ENCODE data around the gene HTR3E.
"Not testable (repeated sequence)": the region's sequence is repeated elsewhere in the genome, so short reads cannot be mapped to it uniquely, and the experiment has no call there.

Gene HTR3E

DNA sequence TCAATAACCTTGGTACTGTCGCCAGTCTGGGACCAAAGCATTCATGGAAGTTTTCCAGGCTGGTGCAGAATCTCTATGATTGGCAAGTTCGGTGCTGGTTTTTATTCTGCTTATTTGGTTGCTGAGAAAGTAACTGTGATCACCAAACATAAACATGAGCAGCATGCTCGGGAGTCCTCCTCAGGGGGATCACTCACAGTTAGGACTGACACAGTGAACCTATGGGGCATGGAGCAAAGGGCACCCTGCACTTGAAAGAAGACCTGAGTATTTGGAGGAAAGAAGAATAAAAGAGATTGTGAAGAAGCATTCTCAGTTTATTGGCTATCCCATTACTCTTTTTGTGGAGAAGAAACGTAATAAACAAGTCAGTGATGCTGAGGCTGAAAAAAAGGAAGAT lies 19.2 kb downstream of the HTR3E start:
- no peak for DNase-seq

DNA sequence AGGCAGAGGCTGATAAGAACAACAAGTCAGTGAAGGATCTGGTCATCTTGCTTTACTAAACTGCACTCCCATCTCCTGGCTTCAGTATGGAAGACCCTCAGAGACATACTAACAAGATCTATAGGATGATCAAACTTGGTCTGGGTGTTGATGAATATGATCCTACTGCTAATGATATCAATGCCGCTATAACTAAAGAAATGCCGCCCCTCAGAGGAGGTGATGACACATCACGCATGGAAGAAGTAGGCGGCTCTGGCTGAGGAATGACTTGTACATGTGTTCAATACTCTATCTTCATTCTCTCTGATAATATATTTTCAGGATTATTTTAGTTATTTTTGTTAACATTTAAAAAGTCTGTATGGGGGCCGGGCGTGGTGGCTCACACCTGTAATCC lies 20.8 kb downstream of the HTR3E start:
- peak; percentile 62 for DNase-seq

DNA sequence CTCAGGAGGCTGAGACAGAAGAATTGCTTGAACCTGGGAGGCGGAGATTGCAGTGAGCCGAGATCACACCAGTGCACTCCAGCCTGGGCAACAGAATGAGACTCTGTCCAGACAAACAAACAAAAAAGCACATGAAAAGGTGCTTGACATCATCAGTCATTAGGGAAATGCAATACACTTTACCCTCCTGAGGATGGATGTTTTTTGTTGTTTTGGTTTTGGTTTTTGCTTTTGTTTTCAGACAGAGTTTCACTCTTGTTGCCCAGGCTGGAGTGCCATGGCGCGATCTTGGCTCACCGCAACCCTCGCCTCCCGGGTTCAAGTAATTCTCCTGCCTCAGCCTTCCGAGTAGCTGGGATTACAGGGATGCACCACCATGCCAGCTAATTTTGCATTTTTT lies 24.2 kb downstream of the HTR3E start:
- not testable (repeated sequence) for DNase-seq

DNA sequence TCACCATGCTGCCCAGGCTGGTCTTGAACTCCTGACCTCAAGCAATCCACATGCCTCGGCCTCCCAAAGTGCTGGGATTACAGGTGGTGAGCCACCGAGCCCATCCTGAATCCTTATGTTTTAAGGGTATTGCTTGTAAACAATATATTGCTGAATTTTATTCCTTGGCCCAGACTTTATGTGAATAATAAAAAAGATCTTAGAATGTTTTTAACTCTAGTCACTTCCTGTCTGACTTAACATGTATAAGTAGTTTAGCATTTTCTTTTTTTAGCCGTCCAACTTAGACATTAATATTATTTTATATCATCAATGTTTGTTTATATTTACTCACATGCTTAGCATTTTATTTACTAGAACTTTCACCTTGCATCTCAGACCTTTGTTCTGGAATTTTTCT lies 29.1 kb downstream of the HTR3E start:
- no peak for DNase-seq

DNA sequence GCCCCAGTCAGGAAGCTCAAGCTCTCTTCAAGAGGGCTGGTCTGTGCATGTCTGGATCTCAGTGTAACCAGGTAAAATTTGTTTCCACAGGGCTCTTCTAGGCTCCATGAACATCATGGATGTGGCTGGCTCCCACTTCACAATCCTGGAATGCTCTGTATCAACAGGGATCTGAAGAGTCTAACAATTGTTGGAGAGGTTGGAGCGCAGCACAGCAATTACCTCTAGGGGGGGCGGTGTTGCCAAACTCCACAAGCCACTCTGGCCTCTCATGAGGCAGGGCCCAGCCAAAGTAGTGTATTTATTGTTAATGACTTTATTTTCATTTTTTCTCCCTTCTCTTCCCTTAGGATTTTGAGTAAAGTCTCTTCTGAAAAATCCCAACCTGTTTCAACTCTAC lies 32.1 kb downstream of the HTR3E start:
- peak; percentile 68 for DNase-seq

DNA sequence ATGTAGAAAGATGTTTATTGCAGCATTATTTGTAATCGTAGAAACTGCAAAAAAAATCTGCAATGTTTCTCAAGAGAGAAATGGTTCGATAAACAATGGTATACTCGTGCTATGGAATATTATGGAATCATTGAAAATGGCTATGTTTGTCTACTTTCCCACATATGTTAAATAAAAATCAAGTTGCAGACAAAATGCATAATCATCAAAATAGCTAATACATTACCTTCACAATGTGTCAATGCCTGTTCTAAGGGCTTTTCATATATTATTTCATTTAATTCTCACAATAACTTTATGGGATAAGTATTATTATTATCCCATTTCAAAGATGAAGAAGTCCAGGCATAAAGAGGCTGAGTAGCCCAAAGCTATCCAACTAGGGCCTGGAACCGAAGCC lies 36.1 kb downstream of the HTR3E start:
- no peak for DNase-seq

DNA sequence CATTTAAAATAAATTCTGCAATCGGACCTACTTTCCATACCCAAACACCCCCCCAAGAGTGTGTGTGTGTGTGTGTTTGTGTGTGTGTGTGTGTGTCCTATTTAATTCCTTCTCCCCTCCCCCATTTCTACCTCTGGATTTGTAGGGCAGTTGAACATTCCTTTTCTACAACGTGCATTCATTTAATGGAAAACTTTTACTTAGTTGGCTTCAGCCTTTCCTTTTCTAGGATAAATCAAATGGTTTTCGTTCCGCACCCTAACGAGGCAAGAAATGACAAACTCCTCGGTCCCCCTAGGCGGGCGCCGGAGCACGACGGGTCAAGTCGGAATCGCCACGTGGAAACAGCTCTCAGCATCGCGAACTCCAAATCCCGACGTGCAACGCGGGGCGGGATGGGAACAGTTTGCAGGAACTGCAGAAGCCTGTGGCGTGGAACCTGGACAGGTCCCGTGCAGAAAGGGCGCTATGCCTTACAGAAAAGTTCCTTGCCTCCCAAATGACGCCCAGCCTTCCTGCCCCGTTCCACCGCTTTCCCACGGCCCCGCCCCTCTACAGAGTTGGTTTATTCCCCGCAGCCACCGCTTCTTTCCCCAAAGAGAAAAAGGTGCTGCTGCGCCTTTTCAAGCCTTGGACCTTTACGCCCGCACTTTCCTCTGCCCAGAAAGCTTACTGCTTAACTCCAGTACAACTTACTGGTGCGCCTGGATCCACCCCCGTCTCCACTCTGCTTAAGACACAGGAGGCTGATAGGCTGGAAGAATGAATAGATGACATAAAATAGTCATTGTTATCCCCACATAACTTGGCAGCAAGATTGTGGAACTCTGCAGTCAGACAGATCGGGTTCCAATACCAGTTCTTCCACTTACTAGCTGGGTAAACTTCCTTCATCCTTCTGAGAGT lies 37.2 kb downstream of the HTR3E start:
- DNase-seq = peak; percentile 92

DNA sequence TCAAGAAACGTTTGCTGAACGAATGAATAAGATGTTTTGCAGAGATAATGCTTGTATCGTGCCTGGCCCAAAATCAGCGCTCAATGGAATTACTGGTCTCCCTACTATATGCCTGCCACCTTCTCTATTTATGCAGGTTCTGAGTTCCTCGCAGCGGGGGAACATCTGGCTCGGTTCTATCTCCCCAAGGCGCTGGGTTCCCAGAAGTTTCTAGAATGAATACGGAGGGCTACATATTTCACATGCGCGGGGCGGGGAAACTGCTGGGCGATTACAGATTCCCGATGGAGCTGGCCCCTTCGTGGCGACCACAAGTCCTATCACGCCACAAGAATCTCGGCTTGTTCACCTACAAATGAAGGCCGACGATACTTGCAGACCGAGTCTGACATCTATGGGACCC lies 37.9 kb downstream of the HTR3E start:
- DNase-seq = no peak

DNA sequence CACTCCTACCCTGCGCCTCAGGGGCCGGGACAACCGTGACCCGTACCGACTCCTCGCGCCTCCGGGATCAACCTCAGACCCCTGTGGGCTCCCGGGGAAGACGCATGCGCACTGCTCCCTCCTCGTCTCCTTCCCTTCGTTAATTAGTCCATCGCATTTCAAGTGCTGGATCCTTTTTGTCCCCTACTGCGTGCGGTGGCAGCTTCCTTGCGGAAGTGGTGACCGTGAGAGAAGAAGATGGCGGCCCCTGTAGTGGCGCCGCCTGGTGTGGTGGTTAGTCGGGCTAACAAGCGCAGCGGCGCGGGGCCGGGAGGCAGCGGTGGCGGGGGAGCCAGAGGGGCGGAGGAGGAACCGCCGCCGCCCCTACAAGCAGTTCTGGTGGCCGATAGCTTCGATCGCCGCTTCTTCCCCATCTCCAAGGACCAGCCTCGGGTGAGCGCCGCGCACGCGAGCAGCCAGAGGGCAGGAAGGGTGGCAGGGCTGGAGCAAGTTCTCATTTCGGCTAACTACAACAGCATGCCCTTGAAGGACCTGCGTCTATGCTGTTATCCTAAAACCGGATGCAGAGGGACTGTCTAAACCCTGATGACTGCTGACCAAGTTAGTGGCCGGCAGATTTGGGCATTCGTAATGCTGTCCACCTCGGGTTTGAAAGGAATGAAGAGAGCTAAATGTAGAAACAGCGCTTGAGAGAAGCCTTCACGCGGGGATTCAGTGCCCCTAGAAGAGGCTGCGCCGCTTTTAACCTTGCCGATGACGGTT lies 38.5 kb downstream of the HTR3E start, which contains the start of gene EIF2B5:
TSS of gene EIF2B5 (plus strand) at position 210 of the 762 bp plus-strand sequence. CDS start at position 238, 28 bp downstream.
- peak; percentile 96 for DNase-seq

DNA sequence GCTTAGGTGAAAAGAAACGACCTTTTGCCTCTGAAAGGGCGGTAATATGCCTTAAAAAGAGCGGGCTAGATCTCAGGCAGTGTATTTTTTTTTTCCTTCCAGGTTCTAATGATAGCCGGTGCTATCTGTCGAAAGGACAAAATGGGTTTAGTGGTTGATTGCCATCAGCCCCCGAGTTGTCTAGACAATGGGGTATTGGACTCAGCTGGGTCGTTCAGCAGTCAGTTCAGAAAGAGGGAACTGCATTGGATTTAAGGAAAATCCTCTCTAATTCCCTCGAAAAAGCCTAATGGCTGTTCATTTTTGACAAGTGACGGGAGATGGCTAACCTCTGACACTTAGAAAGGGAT lies 39.0 kb downstream of the HTR3E start:
- DNase-seq = peak; percentile 39

DNA sequence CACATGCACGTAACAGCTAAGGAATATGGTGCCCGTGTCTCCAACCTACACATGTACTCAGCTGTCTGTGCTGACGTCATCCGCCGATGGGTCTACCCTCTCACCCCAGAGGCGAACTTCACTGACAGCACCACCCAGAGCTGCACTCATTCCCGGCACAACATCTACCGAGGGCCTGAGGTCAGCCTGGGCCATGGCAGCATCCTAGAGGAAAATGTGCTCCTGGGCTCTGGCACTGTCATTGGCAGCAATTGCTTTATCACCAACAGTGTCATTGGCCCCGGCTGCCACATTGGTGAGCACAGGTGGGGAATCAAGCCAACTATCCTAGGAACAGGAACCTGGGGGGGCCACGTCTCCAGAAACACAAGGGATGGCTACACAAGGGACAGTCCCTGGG lies 43.6 kb downstream of the HTR3E start:
- no peak for DNase-seq

DNA sequence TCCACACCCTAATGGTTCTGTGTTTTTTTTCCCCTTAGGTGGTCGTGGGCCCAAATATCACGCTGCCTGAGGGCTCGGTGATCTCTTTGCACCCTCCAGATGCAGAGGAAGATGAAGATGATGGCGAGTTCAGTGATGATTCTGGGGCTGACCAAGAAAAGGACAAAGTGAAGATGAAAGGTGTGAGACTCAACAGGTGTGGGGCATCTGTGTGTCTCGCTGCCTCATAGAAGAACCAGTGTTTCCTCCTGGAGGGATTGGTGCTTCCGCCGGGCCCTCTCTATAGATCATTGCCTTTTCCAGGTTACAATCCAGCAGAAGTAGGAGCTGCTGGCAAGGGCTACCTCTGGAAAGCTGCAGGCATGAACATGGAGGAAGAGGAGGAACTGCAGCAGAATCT lies 45.3 kb downstream of the HTR3E start:
- no peak for DNase-seq

DNA sequence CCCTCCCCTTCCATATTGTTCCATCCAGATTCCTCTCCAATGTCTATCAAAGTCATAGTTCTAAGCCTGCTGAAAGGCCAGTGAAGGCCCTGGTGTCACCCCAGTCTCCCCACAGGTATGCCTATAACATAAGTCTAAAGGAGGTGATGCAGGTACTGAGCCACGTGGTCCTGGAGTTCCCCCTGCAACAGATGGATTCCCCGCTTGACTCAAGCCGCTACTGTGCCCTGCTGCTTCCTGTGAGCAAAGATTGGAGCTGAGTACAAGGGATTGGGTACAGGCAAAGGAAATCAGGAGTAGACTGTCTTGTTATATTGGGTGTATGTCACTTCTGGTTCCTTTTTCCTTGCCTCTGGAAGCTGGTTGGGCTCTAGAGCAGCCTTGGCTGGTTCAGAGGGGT lies 46.5 kb downstream of the HTR3E start:
- DNase-seq = no peak

DNA sequence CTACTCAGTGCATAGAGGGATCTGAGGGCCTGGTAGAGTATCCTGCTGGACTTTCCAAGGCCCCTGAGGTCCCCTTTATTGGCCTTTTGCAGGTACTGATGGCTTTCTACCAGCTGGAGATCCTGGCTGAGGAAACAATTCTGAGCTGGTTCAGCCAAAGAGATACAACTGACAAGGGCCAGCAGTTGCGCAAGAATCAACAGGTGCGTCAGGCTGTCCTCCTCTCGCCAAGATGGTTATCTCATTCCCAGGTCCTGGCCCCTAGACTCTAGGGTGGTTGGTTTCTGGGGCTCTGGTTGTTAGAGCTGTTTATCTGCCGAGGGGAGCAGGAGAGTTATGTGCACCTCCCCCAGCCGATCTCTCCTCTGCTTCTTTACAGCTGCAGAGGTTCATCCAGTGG lies 47.6 kb downstream of the HTR3E start:
- DNase-seq = no peak

DNA sequence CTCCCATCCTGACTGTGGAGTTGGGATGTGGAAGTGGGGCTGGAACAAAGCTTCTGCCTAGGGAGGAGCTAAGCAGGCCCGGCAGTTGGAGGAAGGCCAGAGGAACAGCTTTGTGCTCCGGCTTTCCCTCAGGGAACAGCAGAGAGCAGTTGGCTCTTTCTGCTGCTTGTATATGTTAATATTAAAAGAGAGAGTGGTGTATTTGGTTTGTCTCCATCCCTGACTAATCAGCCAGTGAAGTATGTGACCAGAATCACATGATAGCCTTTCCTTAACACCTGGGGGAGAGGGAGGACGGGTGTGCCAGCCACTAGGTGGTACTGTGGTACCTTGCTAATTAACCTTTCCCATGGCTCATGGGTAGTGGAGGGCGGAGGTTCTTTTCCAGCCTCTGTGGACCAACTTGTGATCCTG lies 48.3 kb downstream of the HTR3E start:
- peak; percentile 56 for DNase-seq

DNA sequence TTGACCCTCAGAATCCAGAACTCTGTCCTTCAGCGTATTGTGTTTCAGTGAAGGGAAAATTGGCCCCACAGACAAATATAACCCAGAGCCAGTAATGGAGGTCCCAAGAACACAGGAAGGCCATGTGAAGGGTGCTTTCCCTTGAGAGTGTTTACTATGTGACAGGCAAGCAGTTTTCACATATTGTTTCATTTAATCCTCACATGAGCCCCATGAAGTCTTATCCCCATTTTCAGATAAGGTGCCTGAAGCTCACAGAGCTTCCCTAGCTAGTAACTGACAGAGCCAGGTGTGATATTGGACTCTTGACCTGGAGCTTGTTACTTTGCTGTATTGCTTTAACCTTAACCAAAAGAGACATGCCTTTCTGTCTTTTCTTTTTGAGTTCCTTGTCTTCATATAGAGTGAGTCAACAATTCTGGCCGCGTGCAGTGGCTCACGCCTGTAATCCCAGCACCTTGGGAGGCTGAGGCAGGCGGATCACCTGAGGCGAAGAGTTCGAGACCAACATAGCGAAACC lies 48.9 kb downstream of the HTR3E start:
- DNase-seq = no peak

DNA sequence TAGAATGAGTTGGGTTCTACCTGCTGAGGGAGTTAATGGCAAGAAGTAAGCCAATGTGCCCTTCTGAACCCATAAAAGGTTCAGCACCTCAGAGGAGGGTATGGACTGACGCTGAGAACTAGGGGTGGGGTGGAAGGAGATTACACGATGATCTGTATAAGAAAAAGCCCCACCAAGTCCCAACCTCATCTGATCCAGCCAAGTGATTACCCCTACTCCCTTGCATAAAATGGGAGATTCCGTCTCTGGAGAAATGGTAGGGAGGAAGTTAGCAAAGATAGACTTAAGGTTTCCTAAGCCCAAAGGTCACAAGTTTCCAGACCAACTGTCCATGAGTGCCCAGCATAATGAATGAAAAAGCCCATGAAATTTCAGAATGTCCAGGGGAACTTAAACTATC lies 51.2 kb downstream of the HTR3E start:
- DNase-seq = no peak

DNA sequence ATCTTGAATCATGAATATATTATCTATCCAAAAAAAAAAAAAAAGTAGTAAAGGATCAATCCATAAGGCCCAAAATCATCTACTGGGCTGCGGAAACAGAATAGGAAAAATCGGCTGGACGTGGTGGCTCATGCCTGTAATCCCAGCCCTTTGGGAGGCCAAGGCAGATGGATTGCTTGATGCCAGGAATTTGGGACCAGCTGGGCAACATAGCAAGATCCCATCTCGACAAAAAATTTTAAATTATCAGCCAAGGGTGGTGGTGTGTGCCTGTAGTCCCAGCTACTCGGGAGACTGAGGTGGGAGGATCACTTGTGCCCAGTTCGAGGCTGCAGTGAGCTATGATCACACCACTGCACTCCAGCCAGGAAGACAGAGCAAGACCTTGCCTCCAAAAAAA lies 52.3 kb downstream of the HTR3E start:
- DNase-seq = no peak

DNA sequence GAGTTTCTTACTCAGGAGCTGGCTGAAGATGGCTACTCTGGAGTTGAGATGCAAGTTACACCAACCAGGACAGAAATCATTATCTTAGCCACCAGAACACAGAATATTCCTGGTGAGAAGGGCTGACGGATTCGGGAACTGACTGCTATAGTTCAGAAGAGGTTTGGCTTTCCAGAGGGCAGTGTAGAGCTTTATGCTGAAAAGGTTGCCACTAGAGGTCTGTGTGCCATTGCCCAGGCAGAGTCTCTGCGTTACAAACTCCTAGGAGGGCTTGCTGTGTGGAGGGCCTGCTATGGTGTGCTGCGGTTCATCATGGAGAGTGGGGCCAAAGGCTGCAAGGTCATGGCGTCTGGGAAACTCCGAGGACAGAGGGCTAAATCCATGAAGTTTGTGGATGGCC lies 52.9 kb downstream of the HTR3E start:
- not testable (repeated sequence) for DNase-seq

DNA sequence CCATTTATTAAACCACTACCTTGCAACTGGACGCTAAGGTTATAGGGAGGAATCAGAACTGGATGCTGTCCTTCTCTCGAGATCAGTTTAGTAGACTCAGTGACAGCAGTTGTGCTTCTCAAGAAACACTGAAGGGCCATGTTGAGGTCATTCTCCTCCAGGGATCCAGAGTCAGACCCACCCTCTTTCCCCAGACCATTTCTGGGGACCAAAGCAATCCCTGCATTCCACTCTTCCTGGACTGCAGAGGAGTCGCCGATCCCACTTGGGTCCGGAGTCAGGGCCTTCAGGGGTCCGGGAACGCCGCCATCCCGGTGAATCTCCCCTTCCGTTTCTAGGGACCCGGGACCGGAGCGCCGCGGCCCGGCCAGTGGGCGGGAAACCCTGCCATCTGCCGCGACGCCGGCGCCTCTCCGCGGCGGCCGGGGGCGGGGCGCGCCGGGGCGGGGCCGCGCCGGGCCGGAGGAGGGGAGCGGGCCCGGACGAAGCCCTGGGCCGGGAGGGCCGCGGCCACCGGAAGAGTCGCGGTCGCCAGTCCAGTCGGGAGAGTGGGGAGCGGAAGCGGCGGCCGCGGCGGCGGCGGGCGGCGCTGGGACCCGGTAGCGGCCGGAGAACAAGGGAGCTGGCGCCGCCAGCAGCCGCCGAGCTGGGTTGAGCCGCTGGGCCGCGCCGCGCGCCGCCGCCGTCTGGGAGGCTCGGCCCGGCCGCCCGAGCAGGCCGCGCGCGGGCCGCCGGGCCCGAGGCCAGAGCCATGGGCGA lies 58.2 kb downstream of the HTR3E start, which contains the start of gene DVL3:
TSS of gene DVL3 (plus strand) at position 493 of the 759 bp plus-strand sequence. CDS start at position 752, 259 bp downstream.
- peak; percentile 54 for DNase-seq

DNA sequence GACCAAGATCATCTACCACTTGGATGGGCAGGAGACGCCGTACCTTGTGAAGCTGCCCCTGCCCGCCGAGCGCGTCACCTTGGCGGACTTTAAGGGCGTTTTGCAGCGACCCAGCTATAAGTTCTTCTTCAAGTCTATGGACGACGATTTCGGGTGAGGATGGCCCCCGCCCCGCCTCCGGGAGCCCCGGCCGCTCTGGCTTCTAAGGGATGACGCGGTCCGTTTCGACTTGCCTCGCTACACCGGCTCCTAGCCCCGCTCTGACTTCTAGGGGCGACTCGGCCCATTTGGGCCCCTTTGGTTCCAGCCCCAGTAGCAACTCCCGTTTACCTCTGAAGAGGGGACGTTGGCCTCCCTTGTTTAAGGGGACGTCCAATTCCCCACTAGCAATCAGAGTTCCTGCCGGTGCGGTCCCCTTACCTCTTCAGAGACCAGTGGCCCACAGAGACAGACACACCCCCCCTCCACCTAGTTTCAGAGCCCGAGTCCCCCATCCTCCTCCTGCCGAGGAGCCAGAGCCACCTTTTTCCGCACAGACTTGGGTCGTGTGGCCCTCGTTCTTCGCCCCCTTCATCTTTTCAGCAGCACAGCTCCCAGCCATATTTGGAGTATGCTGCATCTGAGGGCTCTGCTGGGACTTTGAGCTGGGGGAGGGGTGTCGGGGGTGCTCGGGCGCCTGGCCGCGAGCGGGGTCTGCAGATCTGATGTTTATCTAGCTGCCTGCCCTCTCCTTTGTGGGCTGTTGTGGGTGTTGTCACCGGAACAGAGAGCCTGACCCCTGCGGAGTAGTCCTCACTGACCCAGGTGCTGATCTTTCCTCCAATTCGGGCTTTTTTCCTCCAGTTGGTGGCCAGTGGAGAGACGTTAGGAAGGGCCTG lies 59.0 kb downstream of the HTR3E start:
- DNase-seq = peak; percentile 53

DNA sequence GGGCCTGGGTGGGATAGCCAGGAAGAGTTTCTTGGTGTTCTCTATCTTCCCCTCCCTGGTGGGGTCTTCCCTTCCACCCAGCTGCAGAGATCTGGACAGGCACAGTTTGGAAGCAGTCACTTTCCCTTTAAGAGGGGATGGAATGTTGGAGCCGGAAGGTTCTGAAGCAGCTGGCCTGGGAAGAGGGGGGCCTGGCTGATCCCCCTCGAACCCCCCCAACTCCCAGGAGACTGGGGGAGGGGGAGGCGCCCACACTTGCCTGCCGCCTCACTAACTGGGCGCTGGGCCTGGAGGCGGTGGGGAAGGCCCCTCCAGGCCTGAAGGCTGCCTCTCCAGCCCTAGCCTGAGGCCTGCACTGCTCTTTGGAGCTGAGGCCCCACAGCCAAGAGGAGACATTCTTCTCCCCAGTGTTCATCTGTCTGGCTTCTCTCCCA lies 59.7 kb downstream of the HTR3E start:
- DNase-seq = no peak
